ENCODE results near the gene CDH22.

- TF ChIP-seq TCF3 (CRISPR knock-in tag; IDR thresholded peaks at IDR 0.05) (no peak), MCM5 (IDR thresholded peaks at IDR 0.05; ENCODE audit: low read depth) (no peak), MLX (CRISPR knock-in tag; conservative IDR thresholded peaks at IDR 0.05) (no peak), ZNF79 (CRISPR knock-in tag; IDR thresholded peaks at IDR 0.05; ENCODE audit: low read depth) (no peak), ELF4 (CRISPR knock-in tag; IDR thresholded peaks at IDR 0.05) (no peak), MBD2 (IDR thresholded peaks at IDR 0.05; ENCODE audit: borderline replicate concordance, low read depth) (no peak), EZH2 (IDR thresholded peaks at IDR 0.05; ENCODE audit: borderline replicate concordance, low read depth, low read length) (no peak), YY1 (IDR thresholded peaks at IDR 0.05; ENCODE audit: borderline replicate concordance in 1 of 3, control insufficient read depth in 1 of 3, extremely low read depth in 1 of 3, insufficient read depth in 3 of 3, insufficient read length in 1 of 3, insufficient replicate concordance in 2 of 3, low read depth in 1 of 3, low read length in 2 of 3) (no peak), MAZ (CRISPR knock-in tag; conservative IDR thresholded peaks at IDR 0.05 in 1 of 2, IDR thresholded peaks at IDR 0.05 in 1 of 2) (no peak), CEBPB (tag; IDR thresholded peaks at IDR 0.05) (no peak), PPARD (CRISPR knock-in tag; IDR thresholded peaks at IDR 0.05) (no peak)
- TF ChIP-seq, protein P1, sequence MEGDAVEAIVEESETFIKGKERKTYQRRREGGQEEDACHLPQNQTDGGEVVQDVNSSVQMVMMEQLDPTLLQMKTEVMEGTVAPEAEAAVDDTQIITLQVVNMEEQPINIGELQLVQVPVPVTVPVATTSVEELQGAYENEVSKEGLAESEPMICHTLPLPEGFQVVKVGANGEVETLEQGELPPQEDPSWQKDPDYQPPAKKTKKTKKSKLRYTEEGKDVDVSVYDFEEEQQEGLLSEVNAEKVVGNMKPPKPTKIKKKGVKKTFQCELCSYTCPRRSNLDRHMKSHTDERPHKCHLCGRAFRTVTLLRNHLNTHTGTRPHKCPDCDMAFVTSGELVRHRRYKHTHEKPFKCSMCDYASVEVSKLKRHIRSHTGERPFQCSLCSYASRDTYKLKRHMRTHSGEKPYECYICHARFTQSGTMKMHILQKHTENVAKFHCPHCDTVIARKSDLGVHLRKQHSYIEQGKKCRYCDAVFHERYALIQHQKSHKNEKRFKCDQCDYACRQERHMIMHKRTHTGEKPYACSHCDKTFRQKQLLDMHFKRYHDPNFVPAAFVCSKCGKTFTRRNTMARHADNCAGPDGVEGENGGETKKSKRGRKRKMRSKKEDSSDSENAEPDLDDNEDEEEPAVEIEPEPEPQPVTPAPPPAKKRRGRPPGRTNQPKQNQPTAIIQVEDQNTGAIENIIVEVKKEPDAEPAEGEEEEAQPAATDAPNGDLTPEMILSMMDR (IDR thresholded peaks at IDR 0.05 in 2 of 3, conservative IDR thresholded peaks at IDR 0.05 in 1 of 3; ENCODE audit: insufficient read depth in 2 of 3, low read depth in 1 of 3, low read length in 3 of 3): no peak
- TF ChIP-seq, protein P2, sequence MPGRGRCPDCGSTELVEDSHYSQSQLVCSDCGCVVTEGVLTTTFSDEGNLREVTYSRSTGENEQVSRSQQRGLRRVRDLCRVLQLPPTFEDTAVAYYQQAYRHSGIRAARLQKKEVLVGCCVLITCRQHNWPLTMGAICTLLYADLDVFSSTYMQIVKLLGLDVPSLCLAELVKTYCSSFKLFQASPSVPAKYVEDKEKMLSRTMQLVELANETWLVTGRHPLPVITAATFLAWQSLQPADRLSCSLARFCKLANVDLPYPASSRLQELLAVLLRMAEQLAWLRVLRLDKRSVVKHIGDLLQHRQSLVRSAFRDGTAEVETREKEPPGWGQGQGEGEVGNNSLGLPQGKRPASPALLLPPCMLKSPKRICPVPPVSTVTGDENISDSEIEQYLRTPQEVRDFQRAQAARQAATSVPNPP (IDR thresholded peaks at IDR 0.05; ENCODE audit: borderline replicate concordance, insufficient read depth, insufficient read length): no peak
Measured at GRCh38 chr20:46178891-46179290, 129.4 kb downstream of the CDH22 start.
